H1 (cell line): Measurements from ENCODE around the gene MIDN. TPM values are rescaled to one million over a fixed set of nuclear protein-coding genes. Genes with fewer than 3 reads are reported as not detected.

Experiments
- CTCF ChIA-PET: fragments of 300-600 bp; sonication (Branson Sonifier 250); formaldehyde crosslinking; loops from one replicate; lab custom pipeline; 2021; ENCODE audit not compliant: partially characterized antibody; lab: Charles Lee
- POLR2A ChIA-PET: fragments of 300-600 bp; sonication (Branson Sonifier 250); formaldehyde crosslinking; loops from one replicate; lab custom pipeline; 2021; ENCODE audit warnings: inconsistent platforms; ENCODE audit not compliant: partially characterized antibody; lab: Charles Lee
- DNase-seq, 2 experiments: peaks; one replicate each; pipeline versions ENCODE4 v3.0.0 to v3.0.0-alpha.2; 2010 to 2022; ENCODE audit warnings: low spot score in 2 of 2, low read depth in 1 of 2, mixed read lengths in 1 of 2
- FAIRE-seq: peaks from 2 replicates; lab custom pipeline; 2011; peaks lifted over from hg19 to GRCh38; lab: Jason Lieb, UNC
- H2AFZ ChIP-seq: 2 replicates; pipeline ENCODE4 v1.8.1; 2012; ENCODE audit warnings: low read length, inconsistent platforms
- H2AK5ac ChIP-seq: 2 replicates; pipeline ENCODE4 v1.6.1; 2013; ENCODE audit warnings: low read depth, low read length
- H2BK120ac ChIP-seq: replicated peaks from 2 replicates; pipeline ENCODE3; 2013; ENCODE audit warnings: low read depth, low read length, inconsistent platforms
- H2BK12ac ChIP-seq: 2 replicates; pipeline ENCODE4 v1.6.1; 2013; ENCODE audit warnings: low read depth, low read length
- H2BK15ac ChIP-seq: 2 replicates; pipeline ENCODE4 v1.6.1; 2013; ENCODE audit warnings: low read length
- H2BK20ac ChIP-seq: 2 replicates; pipeline ENCODE4 v1.6.1; 2013; ENCODE audit warnings: low read length
- H2BK5ac ChIP-seq: 2 replicates; pipeline ENCODE4 v1.6.1; 2013; ENCODE audit warnings: low read depth, low read length
- H3K14ac ChIP-seq: 2 replicates; pipeline ENCODE4 v1.6.1; 2013; ENCODE audit warnings: inconsistent platforms; ENCODE audit not compliant: insufficient read length
- H3K18ac ChIP-seq: 2 replicates; pipeline ENCODE4 v1.6.1; 2013; ENCODE audit warnings: low read length; ENCODE audit errors: extremely low read depth
- H3K23ac ChIP-seq: 2 replicates; pipeline ENCODE4 v1.6.1; 2013; ENCODE audit warnings: inconsistent platforms; ENCODE audit not compliant: insufficient read length
- H3K23me2 ChIP-seq: 2 replicates; pipeline ENCODE4 v1.6.1; 2013; ENCODE audit warnings: low read depth, low read length
- H3K27ac ChIP-seq: 2 replicates; pipeline ENCODE4 v1.6.1; 2011; ENCODE audit warnings: low read depth, low read length, inconsistent platforms
- H3K27me3 ChIP-seq, 4 experiments: replicated peaks in 1 of 4; 1 replicate in 1 of 4; 2 replicates in 3 of 4; pipeline versions ENCODE4 v1.6.1 to v1.8.1; 2011 to 2013; ENCODE audit warnings: low read length in 3 of 4, mild to moderate bottlenecking in 3 of 4, inconsistent platforms in 2 of 4, mixed read lengths in 2 of 4, moderate library complexity in 1 of 4; ENCODE audit not compliant: control insufficient read depth in 3 of 4, insufficient read depth in 3 of 4; ENCODE audit errors: extremely low read depth in 1 of 4
- H3K36me3 ChIP-seq, 4 experiments: 2 replicates each; pipeline versions ENCODE4 v1.6.1 to v1.8.1; 2011 to 2013; ENCODE audit warnings: mild to moderate bottlenecking in 4 of 4, low read length in 3 of 4, moderate library complexity in 2 of 4, control low read depth in 1 of 4, inconsistent platforms in 1 of 4; ENCODE audit not compliant: insufficient read depth in 4 of 4, control insufficient read depth in 2 of 4
- H3K4ac ChIP-seq: replicated peaks from 2 replicates; pipeline ENCODE3; 2013; ENCODE audit warnings: low read length, low read depth, mixed read lengths, inconsistent platforms; ENCODE audit not compliant: insufficient read length
- H3K4me1 ChIP-seq, 4 experiments: replicated peaks in 1 of 4; 1 replicate in 1 of 4; 2 replicates in 3 of 4; pipeline versions ENCODE4 v1.6.1 to v1.8.1; 2011 to 2013; ENCODE audit warnings: low read length in 3 of 4, inconsistent platforms in 2 of 4, mixed read lengths in 1 of 4; ENCODE audit not compliant: insufficient read depth in 4 of 4, control insufficient read depth in 3 of 4
- H3K4me2 ChIP-seq, 2 experiments: 2 replicates each; pipeline versions ENCODE4 v1.6.1 to v1.8.1; 2011 to 2013; ENCODE audit warnings: low read depth in 2 of 2, low read length in 2 of 2, control low read depth in 1 of 2, inconsistent platforms in 1 of 2, mild to moderate bottlenecking in 1 of 2; ENCODE audit not compliant: insufficient read depth in 1 of 2
- H3K4me3 ChIP-seq, 4 experiments: fragments of 200-600, 300-600 bp in 1 of 4; sonication (generic), shearing (Covaris generic), sonication (Bioruptor Twin) in 1 of 4; 2 replicates each; pipeline versions ENCODE4 v1.5.1 to v1.8.1; 2011 to 2016; ENCODE audit warnings: low read length in 4 of 4, low read depth in 3 of 4, control low read depth in 2 of 4, inconsistent platforms in 2 of 4, mild to moderate bottlenecking in 2 of 4, mixed read lengths in 1 of 4, moderate library complexity in 1 of 4; ENCODE audit not compliant: insufficient read depth in 2 of 4; ENCODE audit errors: extremely low read depth in 1 of 4
- H3K56ac ChIP-seq: replicated peaks from 2 replicates; pipeline ENCODE3; 2013; ENCODE audit warnings: low read depth, mild to moderate bottlenecking, mixed read lengths, low read length, inconsistent platforms; ENCODE audit not compliant: insufficient read length
- H3K79me1 ChIP-seq: 2 replicates; pipeline ENCODE4 v1.6.1; 2013; ENCODE audit warnings: low read depth, low read length, control low read depth
- H3K79me2 ChIP-seq, 2 experiments: 2 replicates each; pipeline versions ENCODE4 v1.6.1 to v1.8.1; 2012 to 2013; ENCODE audit warnings: low read length in 2 of 2, mild to moderate bottlenecking in 2 of 2, inconsistent platforms in 1 of 2; ENCODE audit not compliant: insufficient read depth in 2 of 2, control insufficient read depth in 1 of 2
- H3K9ac ChIP-seq, 4 experiments: replicated peaks in 1 of 4; 1 replicate in 1 of 4; 2 replicates in 3 of 4; pipeline versions ENCODE4 v1.6.1 to v1.8.1; 2011 to 2013; ENCODE audit warnings: low read depth in 3 of 4, low read length in 3 of 4, control low read depth in 2 of 4, mild to moderate bottlenecking in 2 of 4, moderate library complexity in 2 of 4, inconsistent platforms in 1 of 4; ENCODE audit errors: extremely low read depth in 1 of 4
- H3K9me3 ChIP-seq, 2 experiments: 2 replicates each; pipeline versions ENCODE4 v1.6.1 to v1.8.1; 2012 to 2013; ENCODE audit warnings: mild to moderate bottlenecking in 2 of 2, moderate library complexity in 2 of 2, control low read depth in 1 of 2, inconsistent platforms in 1 of 2, low read depth in 1 of 2, low read length in 1 of 2, mixed read lengths in 1 of 2; ENCODE audit not compliant: insufficient read depth in 2 of 2
- H4K20me1 ChIP-seq, 2 experiments: replicated peaks in 1 of 2; 2 replicates each; pipeline versions ENCODE3 to v1.8.1; 2011 to 2013; ENCODE audit warnings: inconsistent platforms in 2 of 2, low read length in 2 of 2, mild to moderate bottlenecking in 1 of 2; ENCODE audit not compliant: insufficient read depth in 2 of 2, control insufficient read depth in 1 of 2
- H4K5ac ChIP-seq: 2 replicates; pipeline ENCODE4 v1.6.1; 2013; ENCODE audit warnings: low read length, low read depth, mixed read lengths, inconsistent platforms; ENCODE audit not compliant: insufficient read length
- H4K8ac ChIP-seq: 2 replicates; pipeline ENCODE4 v1.8.0; 2013; ENCODE audit warnings: mild to moderate bottlenecking, moderate library complexity, low read length, inconsistent platforms; ENCODE audit not compliant: insufficient read depth; ENCODE audit errors: extremely low read depth
- H4K91ac ChIP-seq: replicated peaks from 2 replicates; pipeline ENCODE3; 2013; ENCODE audit warnings: low read length, mixed read lengths, inconsistent platforms; ENCODE audit not compliant: insufficient read length
- CHD2 ChIP-seq: IDR thresholded peaks from 2 replicates; pipeline ENCODE4 v1.6.1; 2012; ENCODE audit warnings: low read length, improper control_type of control experiment
- CREB1 ChIP-seq: IDR thresholded peaks from 2 replicates; pipeline ENCODE4 v1.6.1; 2012; ENCODE audit warnings: inconsistent platforms
- GTF2F1 ChIP-seq: IDR thresholded peaks from 2 replicates; pipeline ENCODE4 v1.6.1; 2012; ENCODE audit warnings: low read depth, low read length, improper control_type of control experiment, borderline replicate concordance
- JUND ChIP-seq: IDR thresholded peaks from 2 replicates; pipeline ENCODE4 v1.6.1; 2011; ENCODE audit warnings: mild to moderate bottlenecking, improper control_type of control experiment, low read length
- NRF1 ChIP-seq: IDR thresholded peaks from 2 replicates; pipeline ENCODE4 v1.6.1; 2011; ENCODE audit warnings: mild to moderate bottlenecking, low read depth, low read length, improper control_type of control experiment
- RNF2 ChIP-seq: fragments of 200-900, 300-1000 bp; sonication (generic); IDR thresholded peaks from 2 replicates; pipeline ENCODE4 v1.7.1; 2016; ENCODE audit warnings: borderline replicate concordance, low read depth, mild to moderate bottlenecking, antibody characterized with exemption, low read length; ENCODE audit not compliant: poor library complexity, severe bottlenecking; ENCODE audit errors: missing control alignments
- SIN3A ChIP-seq, 2 experiments: IDR thresholded peaks in 1 of 2; conservative IDR thresholded peaks in 1 of 2; 2 replicates each; pipeline ENCODE4 v1.6.1; 2011 to 2012; ENCODE audit warnings: low read length in 2 of 2, improper control_type of control experiment in 1 of 2, low read depth in 1 of 2, mild to moderate bottlenecking in 1 of 2
- SP1 ChIP-seq: IDR thresholded peaks from 2 replicates; pipeline ENCODE4 v1.6.1; 2011; ENCODE audit warnings: low read depth, low read length
- SP2 ChIP-seq: IDR thresholded peaks from 2 replicates; pipeline ENCODE4 v1.6.1; 2012; ENCODE audit warnings: mild to moderate bottlenecking, low read length, inconsistent platforms
- SP4 ChIP-seq: IDR thresholded peaks from 2 replicates; pipeline ENCODE4 v1.6.1; 2012; ENCODE audit warnings: low read length, inconsistent platforms
- TEAD4 ChIP-seq: IDR thresholded peaks from 2 replicates; pipeline ENCODE4 v1.6.1; 2012; ENCODE audit warnings: low read depth, low read length, inconsistent platforms, mixed read lengths
- WGBS, 2 experiments: shearing (Covaris generic) in 1 of 2; methylation state at CpG; one replicate each; pipeline versions ENCODE4 v1.1.6 to v1.1.7; 2013 to 2015; ENCODE audit warnings: low lambda C conversion rate in 2 of 2, mixed read lengths in 2 of 2, inconsistent platforms in 1 of 2, low coverage in 1 of 2, missing lambda C conversion rate in 1 of 2; ENCODE audit not compliant: insufficient replicate concordance in 2 of 2, insufficient coverage in 1 of 2, insufficient read length in 1 of 2; ENCODE audit errors: extremely low coverage in 1 of 2, missing lambda C conversion rate in 1 of 2; 5-methylcytosine and 5-hydroxymethylcytosine counted together
- polyA plus RNA-seq, 7 experiments: library from polyadenylated mRNA; depleted of rRNA in 3 of 7; stranded (reverse) in 5 of 7; unstranded in 2 of 7; fragments of >200 nt in 5 of 7; fragments of 200-250 nt in 2 of 7; gene quantifications; 1 replicate in 5 of 7; 2 replicates in 1 of 7; 4 replicates in 1 of 7; pipeline versions ENCODE4 v1.2.1 to v1.2.3, GENCODE V29; 2011 to 2013; ENCODE audit warnings: missing spikeins in 2 of 7, mixed read lengths in 2 of 7
- total RNA-seq: library from RNA; stranded (reverse); fragmentation: NEBNext Ultra II Directional; extraction: Animal tissue kit (Norgen Biotek cat#: 25700); gene quantifications from 2 replicates; pipeline ENCODE4 v1.2.1, GENCODE V29; 2021

Gene MIDN
- total and polyA plus RNA-seq, 2 of the 8 experiments (the other 6 are each of a cell fraction or from before 2014, with no cell fraction given): 39.8 to 159 TPM

GRCh38 chr19:1260749-1261537, 12.6 kb downstream of the MIDN start:
- Histone ChIP-seq H3K23me2 (peaks cover 24% of the 10 kb centered on the region; the same call in 1 of the 2 replicates), H2BK12ac (peak overlapping the region; percentile 96; the same call in 1 of the 2 replicates), H3K4me1 (peaks cover 0 to 55% (median 37%) of the 10 kb centered on the region in 4 experiments; a peak in 6 of 7 replicates), H3K14ac (no peak overlapping the region), H2BK5ac (peak overlapping the region; percentile 88; the same call in 1 of the 2 replicates), H4K20me1 (peaks cover 6 to 15% of the 10 kb centered on the region in 2 experiments), H2BK120ac (peak overlapping the region; percentile 33), H3K27ac (peak overlapping the region; percentile 72; the same call in 1 of the 2 replicates), H2BK15ac (no peak overlapping the region), H3K56ac (peak overlapping the region; percentile 39), H4K91ac (peak overlapping the region; percentile 88), H3K4ac (no peak overlapping the region), H2AFZ (no peak overlapping the region), H3K9ac (peak overlapping the region; percentile 31 to 65 (median 50); a peak in 6 of 7 replicates), H3K4me2 (peak overlapping the region; percentile 83 to 94), H3K23ac (no peak overlapping the region), H3K9me3 (no peaks in the 10 kb centered on the region), H3K79me1 (no peaks in the 10 kb centered on the region), H4K5ac (peak overlapping the region; percentile 68), H3K4me3 (peak overlapping the region; percentile 52 to 77 (median 64)), H3K27me3 (no peaks in the 10 kb centered on the region; a peak in 1 of 7 replicates), H2AK5ac (0 out of 2 replicates have a peak overlapping the region, but pooled peaks have one; percentile 53), H2BK20ac (no peak overlapping the region), H3K79me2 (peaks cover 0 to 2% of the 10 kb centered on the region in 2 experiments; a peak in 1 of 4 replicates), H3K18ac (peak overlapping the region; percentile 93), H4K8ac (peak overlapping the region; percentile 45; the same call in 1 of the 2 replicates), H3K36me3 (peaks cover 2 to 25% (median 7%) of the 10 kb centered on the region in 4 experiments)
- POLR2A ChIA-PET: interaction anchor here (0.9 to 19.4 kb wide), 9 partner anchors 4 to 234 kb away, joined by 3 to 456 read pairs (median 6); partner anchors contain the start of genes ATP5F1D, CBARP, CIRBP and FAM174C
- CTCF ChIA-PET: interaction anchor here (1.0 to 15.9 kb wide), 5 partner anchors 9 to 222 kb away, joined by 3 to 212 read pairs (median 3); partner anchors contain the start of gene ATP5F1D
- 2% methylated on average over 56 of the region's 83 CpGs; no CpG with 5 or more reads in 1 of the 2 experiments for WGBS, 2 experiments
- DNase-seq: peak; percentile 93 to 98
- FAIRE-seq: no peak
- TF ChIP-seq SP4: peak; percentile 73; the same call in 1 of the 2 replicates
- peak; percentile 87 for TF ChIP-seq CREB1
- TF ChIP-seq CHD2: peak; percentile 90
- no peak for TF ChIP-seq GTF2F1
- 0 out of 2 replicates have a peak, but pooled peaks have one; percentile 56 for TF ChIP-seq JUND
- TF ChIP-seq SIN3A (conservative IDR thresholded peaks at IDR 0.05 in 1 of 2, IDR thresholded peaks at IDR 0.05 in 1 of 2; ENCODE audit: low read depth in 1 of 2, low read length in 2 of 2): peak; percentile 49 to 79; a peak in 3 of 4 replicates
- no peak for TF ChIP-seq RNF2
- TF ChIP-seq SP2: peak; percentile 80
- peak; percentile 86 for TF ChIP-seq NRF1
- peak; percentile 97 for TF ChIP-seq SP1
- TF ChIP-seq TEAD4: no peak
